ENCODE data around the gene LZTS3. TPM values are rescaled to one million over a fixed set of nuclear protein-coding genes. Genes with fewer than 3 reads are reported as not detected.

LZTS3 gene
- total and polyA plus RNA-seq, 2 of the 8 experiments (the other 6 are each of a cell fraction or from before 2014, with no cell fraction given): 31.8 to 33.5 TPM

DNA sequence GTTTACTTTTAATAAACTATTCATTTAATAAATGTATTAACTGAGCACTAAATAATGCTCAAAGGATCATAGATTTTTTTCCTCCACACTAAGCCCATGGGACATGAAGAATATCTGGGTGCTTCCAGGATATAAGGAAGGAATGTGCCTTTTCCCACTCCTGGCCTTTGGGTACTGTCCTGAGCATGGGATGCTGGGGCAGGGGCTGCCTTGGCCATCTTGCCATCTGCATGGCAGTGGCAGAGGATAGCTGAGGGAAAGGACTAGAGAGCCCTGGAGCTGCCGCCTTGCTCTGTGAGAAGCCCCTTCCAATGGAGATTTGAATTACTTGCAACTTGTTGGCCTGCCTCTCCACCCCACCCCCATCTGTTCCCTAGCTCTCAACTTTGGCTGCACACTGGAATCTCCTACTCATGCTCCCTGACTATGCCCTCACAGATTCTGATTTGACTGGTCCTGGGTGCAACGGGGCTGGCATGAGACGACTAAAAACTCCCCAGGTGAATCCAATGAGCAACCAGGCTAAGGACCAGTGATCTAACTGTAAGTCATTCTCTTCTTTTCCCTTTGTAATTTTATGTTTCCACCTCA lies 15.6 kb upstream of the LZTS3 start:
- H2BK120ac ChIP-seq (replicated peaks; ENCODE audit: low read depth, low read length): no peak overlapping the region
- H3K4me1 ChIP-seq (replicated peaks in 1 of 4; ENCODE audit: control insufficient read depth in 3 of 4, insufficient read depth in 4 of 4, low read length in 3 of 4): no peaks in the 10 kb centered on the region
- WGBS, 2 experiments (ENCODE audit: extremely low coverage in 1 of 2, insufficient coverage in 1 of 2, insufficient read length in 1 of 2, insufficient replicate concordance in 2 of 2, low coverage in 1 of 2, low lambda C conversion rate in 2 of 2, missing lambda C conversion rate in 1 of 2): 97% methylated on average over 3 of the region's 3 CpGs; no CpG with 5 or more reads in 1 of the 2 experiments
- no peak overlapping the region for H4K5ac ChIP-seq (ENCODE audit: insufficient read length, low read depth, low read length)
- no peak overlapping the region for H2BK12ac ChIP-seq (ENCODE audit: low read depth, low read length)
- H3K56ac ChIP-seq (replicated peaks; ENCODE audit: insufficient read length, low read depth, low read length): no peak overlapping the region
- H3K23ac ChIP-seq (ENCODE audit: insufficient read length): no peak overlapping the region
- no peak overlapping the region for H3K4ac ChIP-seq (replicated peaks; ENCODE audit: insufficient read length, low read depth, low read length)
- no peak overlapping the region for H4K8ac ChIP-seq (ENCODE audit: extremely low read depth, insufficient read depth, low read length)
- no peak overlapping the region for H2AK5ac ChIP-seq (ENCODE audit: low read depth, low read length)
- no peak overlapping the region for H3K27ac ChIP-seq (ENCODE audit: low read depth, low read length)
- ChIA-PET POLR2A (ENCODE audit: partially characterized antibody) (interaction anchor here (1.0 to 2.1 kb wide), 4 partner anchors 9 to 29 kb away, joined by 3 to 8 read pairs (median 4); partner anchors contain the start of genes FASTKD5 and UBOX5), CTCF (ENCODE audit: partially characterized antibody) (interaction anchor here (0.6 to 1.1 kb wide), 2 partner anchors 59 to 60 kb away, joined by 3 read pairs; no protein-coding TSS in a partner anchor)
- no peak overlapping the region for H2BK20ac ChIP-seq (ENCODE audit: low read length)
- H3K79me1 ChIP-seq (ENCODE audit: low read depth, low read length): no peaks in the 10 kb centered on the region
- H2AFZ ChIP-seq (ENCODE audit: low read length): no peak overlapping the region
- no peak overlapping the region for H3K4me3 ChIP-seq (ENCODE audit: extremely low read depth in 1 of 4, insufficient read depth in 2 of 4, low read depth in 3 of 4, low read length in 4 of 4)
- H3K9me3 ChIP-seq (ENCODE audit: insufficient read depth in 2 of 2, low read depth in 1 of 2, low read length in 1 of 2): no peaks in the 10 kb centered on the region
- no peak overlapping the region for H2BK5ac ChIP-seq (ENCODE audit: low read depth, low read length)
- peaks cover 2 to 6% of the 10 kb centered on the region in 2 experiments for H4K20me1 ChIP-seq (replicated peaks in 1 of 2; ENCODE audit: control insufficient read depth in 1 of 2, insufficient read depth in 2 of 2, low read length in 2 of 2)
- no peak for DNase-seq (ENCODE audit: low read depth in 1 of 2, low spot score in 2 of 2)
- no peaks in the 10 kb centered on the region for H3K27me3 ChIP-seq (replicated peaks in 1 of 4; ENCODE audit: control insufficient read depth in 3 of 4, extremely low read depth in 1 of 4, insufficient read depth in 3 of 4, low read length in 3 of 4)
- peaks cover 12 to 42% (median 25%) of the 10 kb centered on the region in 4 experiments for H3K36me3 ChIP-seq (ENCODE audit: control insufficient read depth in 2 of 4, insufficient read depth in 4 of 4, low read length in 3 of 4)
- no peak overlapping the region for H3K14ac ChIP-seq (ENCODE audit: insufficient read length)
- no peak for FAIRE-seq
- H3K23me2 ChIP-seq (ENCODE audit: low read depth, low read length): no peaks in the 10 kb centered on the region; the same call in 1 of the 2 replicates
- TF ChIP-seq KDM5A (IDR thresholded peaks at IDR 0.05; ENCODE audit: low read length) (no peak), CREB1 (IDR thresholded peaks at IDR 0.05) (no peak), POLR2A (IDR thresholded peaks at IDR 0.05; ENCODE audit: control extremely low read depth in 1 of 2, low read depth in 2 of 2, low read length in 2 of 2) (no peak), HDAC6 (IDR thresholded peaks at IDR 0.05; ENCODE audit: low read depth, low read length) (no peak), CHD2 (IDR thresholded peaks at IDR 0.05; ENCODE audit: low read length) (no peak), GABPA (IDR thresholded peaks at IDR 0.05; ENCODE audit: borderline replicate concordance, insufficient read depth, low read length) (no peak), CBX8 (IDR thresholded peaks at IDR 0.05; ENCODE audit: borderline replicate concordance, low read depth, low read length) (no peak), CEBPB (IDR thresholded peaks at IDR 0.05; ENCODE audit: low read depth, low read length) (no peak), SIRT6 (IDR thresholded peaks at IDR 0.05; ENCODE audit: low read length) (no peak), KDM4A (IDR thresholded peaks at IDR 0.05; ENCODE audit: low read depth, low read length, severe bottlenecking) (no peak), SIX5 (IDR thresholded peaks at IDR 0.05; ENCODE audit: low read depth, low read length) (no peak), SP1 (IDR thresholded peaks at IDR 0.05; ENCODE audit: low read depth, low read length) (no peak), EZH2 (IDR thresholded peaks at IDR 0.05; ENCODE audit: low read depth, low read length, severe bottlenecking) (no peak)
- no peak overlapping the region for H4K91ac ChIP-seq (replicated peaks; ENCODE audit: insufficient read length, low read length)
- H3K9ac ChIP-seq (replicated peaks in 1 of 4; ENCODE audit: extremely low read depth in 1 of 4, low read depth in 3 of 4, low read length in 3 of 4): no peak overlapping the region
- no peak overlapping the region for H3K4me2 ChIP-seq (ENCODE audit: insufficient read depth in 1 of 2, low read depth in 2 of 2, low read length in 2 of 2)
- H3K18ac ChIP-seq (ENCODE audit: extremely low read depth, low read length): no peak overlapping the region
- no peaks in the 10 kb centered on the region for H3K79me2 ChIP-seq (ENCODE audit: control insufficient read depth in 1 of 2, insufficient read depth in 2 of 2, low read length in 2 of 2)
- H2BK15ac ChIP-seq (ENCODE audit: low read length): no peak overlapping the region

All from H1 (cell line).